GM18861 (cell line): Measurements from ENCODE around the gene HOXC9.
"Not testable (repeated sequence)": the region's sequence is repeated elsewhere in the genome, so short reads cannot be mapped to it uniquely, and the experiment has no call there.

Experiments
- ATAC-seq: cut with Tn5 transposase; IDR thresholded peaks from one replicate; pipeline ENCODE4 v1.9.1; 2021; ENCODE audit not compliant: unreplicated experiment

HOXC9 gene

DNA sequence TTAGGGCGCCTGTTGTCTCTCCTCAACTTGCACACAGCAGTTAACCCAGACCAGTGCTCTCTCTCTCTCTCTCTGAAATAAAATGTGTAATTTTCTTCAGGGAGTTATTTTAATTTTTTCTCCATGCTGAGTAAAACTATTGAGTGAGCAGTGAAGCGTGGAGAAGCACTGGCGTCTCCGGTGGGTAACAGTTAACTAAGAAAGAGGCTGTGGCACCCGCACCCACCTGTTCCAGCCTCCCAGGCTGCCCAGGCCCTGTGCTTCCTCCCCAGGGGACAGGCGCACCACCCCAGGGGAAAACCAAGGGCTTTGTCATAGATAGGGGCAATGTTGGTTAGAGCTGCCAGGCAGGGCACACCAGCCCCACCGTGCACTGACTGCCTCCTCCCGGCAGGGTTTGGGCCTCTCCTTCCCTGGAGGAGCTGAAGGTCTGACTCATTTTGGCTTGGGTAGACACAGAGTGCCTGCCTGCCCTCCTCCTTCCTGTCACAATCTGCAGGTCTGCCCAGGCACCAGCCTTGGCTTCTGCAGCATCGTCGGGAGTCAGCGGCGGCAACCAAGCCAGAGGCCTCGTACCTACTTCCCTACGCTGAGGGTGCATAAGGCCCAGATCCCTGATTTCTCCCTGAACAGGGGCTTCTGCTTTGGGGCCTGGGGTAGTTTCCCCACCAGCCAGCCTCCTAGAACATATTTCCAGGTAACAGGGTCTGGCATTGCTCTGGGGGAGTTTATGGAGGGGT is 36.8 kb downstream of the HOXC9 start:
- peak; percentile 57 for ATAC-seq

DNA sequence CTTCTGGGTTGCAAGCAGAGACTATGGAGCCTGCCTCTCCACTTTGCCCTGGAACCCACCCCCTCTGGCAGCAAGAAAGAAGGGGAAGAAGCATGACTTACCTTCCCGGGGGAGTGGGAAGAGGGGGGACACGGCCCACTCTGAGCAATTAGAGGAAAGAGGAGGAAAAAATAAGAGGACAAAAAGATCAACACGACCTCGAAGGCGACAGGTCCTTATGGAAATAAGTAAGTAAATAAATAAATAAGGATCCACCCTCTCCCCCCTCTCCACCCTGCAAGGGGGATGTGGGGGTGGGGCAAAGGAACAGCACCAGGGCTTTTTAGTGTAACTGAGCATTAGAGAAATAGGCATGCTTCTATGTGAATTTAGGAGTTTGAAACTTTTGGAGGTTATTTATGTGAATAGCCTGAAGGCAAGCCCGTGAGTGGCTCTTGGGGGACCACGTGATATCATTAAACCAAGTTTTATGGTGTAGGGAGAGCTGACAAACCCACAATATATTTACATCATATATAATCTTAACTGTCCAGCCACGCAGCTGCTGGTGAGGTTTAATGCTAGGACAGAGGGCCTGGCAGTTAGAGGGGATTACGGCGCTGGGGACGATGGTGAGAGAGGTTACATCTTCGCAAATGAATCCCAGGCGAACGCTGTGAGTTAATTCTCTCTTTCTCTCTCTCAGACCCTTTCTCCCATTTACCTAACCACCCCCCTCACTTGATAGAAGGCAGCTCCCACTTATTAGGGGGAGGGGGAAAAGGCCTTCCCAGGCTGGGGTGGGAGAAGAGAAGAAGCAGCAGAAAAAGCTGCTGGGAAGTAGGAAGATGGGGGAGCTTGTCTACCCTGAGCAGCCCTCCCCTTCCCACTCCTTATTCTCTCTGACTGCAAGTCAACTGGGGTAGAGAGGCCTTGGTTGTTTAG is 37.7 kb downstream of the HOXC9 start:
- ATAC-seq, result no peak

DNA sequence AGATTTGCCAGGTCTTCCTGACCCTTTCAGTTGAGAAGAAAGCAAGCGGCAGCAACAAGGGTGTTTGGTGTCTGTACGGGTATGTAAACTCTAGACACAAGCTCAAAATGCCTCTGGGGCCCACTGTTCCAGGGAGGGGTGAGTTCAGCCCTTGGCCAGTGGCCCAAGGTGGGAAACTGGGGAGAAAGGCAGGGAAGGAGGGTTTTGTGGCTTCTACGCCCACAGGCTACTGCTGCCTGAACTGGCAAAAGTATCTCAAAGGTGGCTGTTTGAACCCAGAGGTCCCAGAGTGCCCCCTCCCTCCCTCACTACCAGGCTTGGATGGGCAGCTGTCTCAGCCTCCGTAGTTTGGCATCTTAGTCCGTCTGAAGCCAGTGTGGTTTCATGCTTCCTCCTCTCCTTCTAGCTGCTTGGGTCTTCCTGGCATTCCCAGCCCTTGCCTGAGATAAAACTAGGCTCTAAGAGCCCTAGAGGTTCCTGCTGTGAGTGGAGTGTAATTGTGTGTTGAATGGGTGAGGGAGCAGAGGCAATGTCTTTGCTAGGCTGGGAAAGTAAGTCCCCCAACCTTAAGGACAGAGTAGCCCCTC is 38.4 kb downstream of the HOXC9 start:
- ATAC-seq, result no peak

DNA sequence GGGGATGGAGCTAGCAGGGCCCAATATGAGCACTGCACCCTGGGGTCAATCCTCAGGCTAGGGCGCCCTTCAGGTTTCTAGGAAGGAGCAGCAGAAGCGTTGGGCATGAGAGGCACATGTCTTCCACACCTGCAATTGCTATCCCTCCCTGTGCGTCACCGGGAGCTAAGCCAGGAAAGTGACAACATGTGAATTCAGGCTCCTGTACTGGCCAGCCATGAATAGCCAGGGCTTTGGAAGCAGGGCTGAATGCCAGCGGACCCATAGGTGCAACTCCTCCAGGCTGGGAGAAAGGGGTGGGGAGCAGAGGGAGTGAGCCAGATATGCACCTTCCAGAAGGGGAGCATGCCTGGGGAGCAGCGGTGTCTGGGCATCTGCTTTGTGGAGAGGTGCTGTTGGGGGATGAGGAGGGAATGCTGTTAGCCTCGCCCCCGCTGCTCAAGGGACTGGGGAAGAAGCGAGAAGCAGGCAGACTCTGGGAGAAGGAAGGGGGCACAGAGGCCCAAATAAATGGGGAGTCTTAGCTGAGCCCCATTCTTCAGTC is 39.0 kb downstream of the HOXC9 start:
- no peak for ATAC-seq

DNA sequence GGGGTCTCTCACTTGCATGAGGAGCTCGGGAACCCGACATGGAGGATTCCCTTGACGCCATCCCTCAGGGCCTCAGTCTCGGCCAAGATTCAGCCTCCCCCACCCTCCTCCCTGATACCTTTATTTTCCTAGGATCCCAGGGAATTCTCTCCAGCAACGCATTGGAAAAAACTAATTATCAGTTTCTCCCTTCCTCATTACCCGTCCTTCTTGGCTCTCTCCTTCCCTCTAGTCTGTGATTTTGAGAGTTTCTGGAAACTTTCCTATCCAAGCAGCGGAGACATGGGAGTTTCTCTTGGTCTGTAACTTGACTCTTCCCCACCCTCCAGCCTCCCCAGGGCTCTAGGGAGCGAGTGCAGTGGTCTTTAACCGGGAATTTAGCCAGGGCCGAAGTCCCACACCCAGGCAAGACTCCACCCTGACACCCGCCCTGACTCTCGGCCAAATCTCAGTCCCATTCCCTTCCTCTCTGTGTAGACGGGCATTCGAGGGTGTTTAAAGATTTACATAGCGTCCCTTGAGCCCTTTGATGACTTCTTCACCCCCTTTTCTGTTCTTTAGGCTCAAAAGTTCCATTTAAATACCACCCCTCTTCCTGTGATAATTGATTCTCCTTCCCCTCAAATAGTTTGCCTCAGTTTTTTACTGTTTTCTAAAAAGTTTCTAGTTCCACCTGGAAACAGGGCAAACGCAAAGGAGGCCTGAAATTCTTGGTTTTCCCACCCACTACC is 39.6 kb downstream of the HOXC9 start:
- ATAC-seq, result no peak

DNA sequence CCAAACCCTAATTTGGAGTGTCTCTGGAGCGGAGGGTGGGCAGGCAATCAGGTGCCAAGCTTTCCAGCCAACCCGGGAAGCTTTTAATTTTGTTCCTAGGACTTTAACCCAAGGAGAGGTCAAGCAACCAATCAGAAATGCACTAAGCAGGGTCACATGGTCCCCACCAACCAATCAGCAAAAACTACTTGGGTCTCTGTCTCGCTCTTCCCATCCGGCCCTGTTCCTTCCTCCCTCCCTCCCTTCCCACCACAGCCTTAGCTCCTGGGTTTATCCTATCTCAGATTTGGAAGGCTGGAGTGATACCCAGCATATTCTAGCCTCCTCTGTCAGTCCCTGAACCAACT is 40.2 kb downstream of the HOXC9 start:
- ATAC-seq, result no peak

DNA sequence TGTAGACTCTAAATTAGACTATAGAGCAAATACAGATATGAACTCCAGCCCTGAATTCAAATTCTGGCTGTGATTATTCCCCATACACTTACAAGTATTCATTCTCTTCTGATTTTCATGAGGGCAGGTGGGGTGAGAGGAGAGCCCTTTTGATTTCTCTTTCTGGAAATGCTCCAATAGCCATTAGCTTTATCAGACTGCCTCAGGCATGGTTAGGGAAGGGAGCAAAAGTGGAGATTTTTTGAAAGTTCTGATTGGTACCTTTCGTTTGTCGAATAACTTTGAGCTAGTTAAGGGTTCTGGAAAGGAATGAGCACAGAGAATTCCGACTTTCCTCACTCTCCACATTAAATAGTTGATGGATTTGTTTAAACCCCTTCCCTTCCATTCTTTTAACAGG is 40.7 kb downstream of the HOXC9 start:
- no peak for ATAC-seq

DNA sequence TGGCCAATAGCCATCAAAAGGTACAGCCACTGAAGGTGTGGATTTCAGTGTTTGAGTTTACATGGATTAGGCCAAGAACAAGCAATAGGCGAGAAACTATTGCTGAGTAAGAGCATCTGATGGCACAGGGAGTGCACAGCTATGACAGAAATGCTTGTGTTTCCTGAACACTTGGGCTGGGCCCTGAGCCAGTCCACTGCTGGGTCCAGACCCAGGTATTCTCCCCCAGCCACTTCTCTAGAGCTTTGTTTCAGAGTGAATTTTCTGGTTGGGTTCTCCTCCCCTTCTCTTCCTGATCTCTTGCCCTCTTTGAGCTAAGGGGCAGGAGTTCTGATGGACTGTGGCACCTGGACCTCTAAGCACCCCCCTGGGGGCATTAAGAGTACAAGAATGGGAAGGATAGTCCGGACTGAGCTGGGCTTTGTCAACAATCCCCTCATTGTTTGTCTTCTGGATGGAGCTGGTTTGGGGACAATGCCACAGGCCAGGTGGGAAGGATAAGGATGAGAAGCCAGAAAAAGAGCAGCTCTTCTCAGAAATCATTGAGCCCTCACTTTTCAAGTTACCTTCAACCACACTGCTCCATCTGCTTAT is 41.2 kb downstream of the HOXC9 start:
- no peak for ATAC-seq

DNA sequence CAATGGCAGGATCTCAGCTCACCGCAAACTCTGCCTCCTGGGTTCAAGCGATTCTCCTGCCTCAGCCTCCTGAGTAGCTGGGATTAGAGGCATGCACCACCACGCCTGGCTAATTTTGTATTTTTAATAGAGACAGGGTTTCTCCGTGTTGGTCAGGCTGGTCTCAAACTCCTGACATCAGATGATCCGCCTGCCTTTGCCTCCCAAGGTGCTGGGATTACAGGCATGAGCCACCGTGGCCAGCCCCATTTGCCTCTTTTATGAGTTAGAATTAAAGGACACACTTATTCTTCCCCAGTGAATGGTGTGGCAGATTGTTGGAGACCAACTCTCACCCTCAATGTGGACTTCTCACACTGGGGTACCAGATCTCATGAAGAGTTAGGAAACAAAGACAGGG is 42.1 kb downstream of the HOXC9 start:
- not testable (repeated sequence) for ATAC-seq

DNA sequence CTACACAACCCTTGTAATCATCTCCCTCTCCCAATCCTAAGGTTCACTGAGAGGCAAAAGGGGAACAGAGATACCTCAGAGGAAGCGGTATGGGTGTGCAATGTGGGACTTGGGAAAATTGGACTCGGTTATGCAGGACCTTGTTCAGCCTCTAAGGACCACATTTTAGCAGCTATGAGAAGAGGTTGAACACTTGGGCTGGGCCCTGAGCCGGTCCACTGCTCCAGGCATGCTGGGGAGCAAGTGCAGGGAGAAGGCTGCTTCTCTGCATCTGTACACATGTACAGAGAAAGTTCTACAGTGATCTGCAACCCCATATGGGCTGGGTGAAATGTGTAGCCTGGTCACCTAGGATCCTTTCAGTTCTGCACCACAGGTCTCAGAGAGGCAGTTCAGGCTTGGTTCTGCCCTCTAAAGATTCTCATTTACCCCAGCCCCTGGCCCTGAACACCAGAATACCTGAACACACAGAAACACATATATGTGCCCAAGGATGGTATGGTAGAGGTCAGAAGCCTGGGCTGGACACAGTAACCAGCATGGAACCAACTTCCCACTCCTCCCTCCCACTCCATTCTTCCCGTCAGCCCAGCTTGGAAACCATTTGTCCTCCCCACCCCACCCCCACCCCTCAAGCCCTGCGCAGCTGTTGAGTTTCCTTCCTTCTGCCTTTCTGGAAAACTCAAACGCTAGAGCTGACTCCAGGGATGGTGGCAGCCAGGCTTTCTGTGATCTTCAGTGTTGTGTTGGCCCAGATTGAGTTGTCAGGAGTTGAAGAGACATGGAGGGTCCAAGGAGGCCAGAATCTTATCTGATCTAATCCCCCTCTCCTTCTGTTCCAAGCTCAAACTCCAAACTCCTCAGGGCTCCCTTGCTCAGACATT is 43.3 kb downstream of the HOXC9 start:
- ATAC-seq, result no peak

DNA sequence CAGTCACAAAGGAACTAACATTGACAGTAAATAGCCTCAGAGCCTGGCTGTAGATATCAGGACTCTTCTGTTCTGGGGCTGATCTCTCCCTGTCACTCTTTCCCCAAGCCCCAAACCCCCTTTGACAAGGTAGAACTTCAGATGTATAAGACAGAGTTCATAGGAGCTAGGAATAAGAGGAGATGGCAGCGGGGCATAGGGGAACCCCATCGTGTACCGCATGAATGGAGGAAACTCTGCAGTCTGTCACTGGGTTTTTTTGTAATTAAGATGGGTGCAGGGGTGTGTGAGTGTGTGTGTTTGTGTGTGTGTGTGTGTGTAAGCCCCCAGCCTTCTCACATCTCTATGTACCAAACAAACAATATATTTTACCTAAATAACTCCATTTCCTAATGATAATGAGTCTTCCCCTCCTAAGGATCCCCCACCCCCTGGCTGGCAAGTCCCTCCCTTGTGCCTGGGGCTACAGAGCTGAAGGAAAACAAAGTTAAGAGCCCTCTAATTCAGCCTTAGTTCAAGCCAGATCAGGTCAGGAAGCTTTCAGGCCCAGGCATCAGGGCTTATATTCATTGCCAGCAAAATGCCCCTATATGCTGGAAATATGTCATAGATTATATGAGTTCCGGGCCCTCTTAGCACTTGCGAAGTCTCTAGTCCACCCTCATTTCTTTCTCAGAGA is 44.6 kb downstream of the HOXC9 start:
- no peak for ATAC-seq

DNA sequence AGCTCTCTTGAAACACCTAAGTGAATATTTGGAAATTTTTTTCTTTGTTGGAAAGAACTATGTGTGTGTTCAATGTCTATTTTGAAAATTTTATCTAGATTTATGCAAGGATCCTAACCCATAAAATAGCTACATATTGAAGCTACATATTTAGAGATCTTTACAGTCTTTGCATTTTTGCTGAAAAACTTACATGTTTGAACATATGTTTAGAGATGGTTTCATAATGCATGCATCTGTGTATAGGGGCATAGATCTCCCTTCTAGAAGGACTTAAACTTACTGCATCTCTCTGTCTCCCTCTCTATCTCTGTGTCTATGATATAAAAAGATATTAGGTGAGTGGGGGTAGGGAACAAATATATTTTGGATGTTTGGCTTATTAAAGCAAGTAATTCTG is 45.4 kb downstream of the HOXC9 start:
- no peak for ATAC-seq

DNA sequence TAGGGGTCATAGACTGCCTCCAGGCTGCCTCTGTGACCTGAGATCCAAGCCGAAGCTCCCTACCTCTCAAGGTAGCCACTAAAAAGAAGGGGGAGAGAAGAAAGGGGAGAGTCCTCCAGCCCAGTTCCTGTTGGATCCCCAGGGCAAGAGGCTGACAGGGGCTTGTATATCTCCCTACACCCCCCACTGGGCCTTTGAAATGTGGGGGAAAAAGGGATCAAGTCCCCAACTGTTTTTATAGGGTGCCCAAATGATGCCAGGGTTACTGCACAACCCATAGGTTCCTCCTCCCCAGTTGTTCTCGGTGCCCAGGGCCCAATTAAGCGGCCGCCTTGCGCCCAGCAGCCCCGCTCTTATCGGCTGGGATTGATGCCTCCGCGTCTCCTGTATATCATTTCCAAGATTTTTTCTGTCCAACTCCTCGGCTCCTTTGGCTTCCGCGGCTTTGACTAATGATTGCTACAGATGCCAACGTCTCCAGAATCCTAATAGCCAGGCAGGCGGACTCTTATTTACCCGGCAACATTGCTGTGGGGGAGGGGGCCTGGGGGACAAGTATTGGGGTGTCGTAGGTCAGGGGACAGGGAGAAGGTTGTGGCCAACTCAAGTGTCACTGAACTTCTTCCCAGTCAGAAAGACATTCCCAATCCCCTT is 46.0 kb downstream of the HOXC9 start:
- no peak for ATAC-seq

DNA sequence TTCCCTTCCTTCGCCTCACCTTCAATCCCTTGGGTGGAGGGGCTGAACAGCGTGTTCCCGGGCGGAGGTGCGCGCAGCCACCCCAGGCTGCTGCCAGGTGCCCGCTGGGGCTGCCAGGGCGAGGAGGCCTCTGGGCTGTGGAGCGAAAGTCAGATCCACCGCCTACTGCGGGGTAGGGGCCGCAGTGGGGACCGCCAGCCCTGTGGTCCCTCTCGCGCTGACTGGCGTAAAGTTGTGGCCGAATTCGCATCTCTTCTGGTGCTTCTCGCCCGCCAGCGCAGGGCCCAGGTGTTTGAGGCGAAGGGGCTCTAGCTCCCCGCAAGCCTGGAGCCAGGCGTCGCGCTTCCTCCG is 46.8 kb downstream of the HOXC9 start:
- no peak for ATAC-seq

DNA sequence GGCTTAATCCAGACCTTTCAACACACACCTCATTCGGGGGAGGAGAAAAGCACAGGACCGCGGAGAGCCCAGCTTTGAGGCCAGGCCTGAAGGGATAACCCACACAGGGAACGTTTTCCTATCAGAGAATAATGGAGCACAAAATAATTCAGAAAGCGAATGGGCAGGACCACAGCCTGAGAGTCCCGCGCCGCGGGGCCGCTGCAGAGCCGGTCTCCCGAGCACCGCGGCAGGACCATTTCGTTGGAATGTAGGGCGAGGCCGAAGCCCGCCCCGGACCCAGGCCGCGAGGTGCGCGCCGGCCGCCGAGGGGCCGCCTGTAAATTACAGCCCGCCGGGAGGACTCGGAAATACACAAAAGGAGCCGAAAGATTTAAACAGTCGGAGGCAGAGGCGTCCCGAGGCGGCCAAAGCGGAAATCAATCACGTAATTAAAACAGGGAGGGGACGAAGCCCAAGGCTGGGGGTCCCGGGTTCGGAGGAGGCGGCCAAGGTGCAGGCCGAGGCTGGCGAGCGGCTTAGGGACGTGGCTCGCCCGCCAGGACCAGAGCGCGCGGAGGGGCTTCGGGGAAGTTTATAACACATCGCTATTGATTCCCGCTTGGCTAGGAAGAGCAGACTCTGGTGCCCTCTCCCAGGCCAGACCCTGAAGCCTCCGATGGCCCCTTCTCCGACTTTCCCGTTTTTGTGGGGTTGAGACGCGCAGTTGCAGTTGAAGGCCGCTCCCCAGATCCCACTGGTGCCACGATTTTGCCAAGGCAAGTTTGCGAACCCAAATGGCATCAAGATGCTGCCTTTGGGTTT is 47.4 kb downstream of the HOXC9 start:
- no peak for ATAC-seq

DNA sequence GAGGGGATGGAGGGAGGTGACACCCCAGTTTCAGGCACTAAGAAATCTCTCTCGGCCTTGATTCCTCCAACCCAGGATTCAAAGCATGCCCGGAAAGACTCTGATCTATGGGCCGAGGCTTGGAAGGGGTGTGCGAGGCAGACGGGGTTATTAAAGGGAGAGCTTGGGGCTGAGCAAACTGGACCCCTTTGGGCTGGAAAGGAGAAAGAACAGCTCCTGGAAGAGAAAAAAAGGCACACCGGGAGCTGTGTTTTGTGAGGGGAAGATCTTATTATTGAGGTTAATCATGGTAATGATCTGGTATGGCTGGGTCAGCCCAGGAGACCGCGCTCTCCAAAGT is 48.0 kb downstream of the HOXC9 start:
- ATAC-seq, result no peak

DNA sequence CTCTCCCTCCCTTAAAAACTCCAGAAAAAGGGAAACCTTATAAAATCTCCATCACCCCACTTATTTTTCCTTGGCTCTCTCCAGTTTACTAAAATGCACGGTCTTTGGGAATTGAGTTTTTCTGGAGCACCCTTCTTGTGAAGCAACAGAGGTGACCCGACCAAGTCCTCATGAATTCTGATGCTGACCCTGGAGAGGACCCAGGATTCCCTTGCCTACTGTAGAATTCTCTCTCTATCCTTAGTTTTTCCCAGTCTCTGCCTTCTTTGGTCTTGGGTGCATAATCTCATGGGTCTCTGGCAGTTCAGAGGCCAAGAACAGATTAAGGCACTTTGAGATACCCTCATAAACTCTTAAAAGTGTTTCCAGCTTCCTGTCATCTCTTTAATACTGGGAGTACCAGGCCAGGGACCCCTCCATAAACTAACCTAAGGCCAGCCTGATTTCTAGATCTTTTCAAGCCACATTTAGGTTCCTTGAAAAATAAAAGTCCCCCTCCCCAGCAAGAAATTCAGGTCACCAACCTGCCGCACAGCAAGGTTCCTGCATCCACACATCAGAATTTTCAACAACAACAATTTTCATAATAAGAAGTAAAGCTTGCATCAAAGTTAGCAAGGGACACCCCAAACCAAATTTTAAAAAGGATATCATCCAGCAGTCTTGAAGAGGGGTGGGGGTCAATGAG is 48.6 kb downstream of the HOXC9 start:
- no peak for ATAC-seq
